Measurements from ENCODE around the gene VSTM1.

Gene VSTM1

DNA sequence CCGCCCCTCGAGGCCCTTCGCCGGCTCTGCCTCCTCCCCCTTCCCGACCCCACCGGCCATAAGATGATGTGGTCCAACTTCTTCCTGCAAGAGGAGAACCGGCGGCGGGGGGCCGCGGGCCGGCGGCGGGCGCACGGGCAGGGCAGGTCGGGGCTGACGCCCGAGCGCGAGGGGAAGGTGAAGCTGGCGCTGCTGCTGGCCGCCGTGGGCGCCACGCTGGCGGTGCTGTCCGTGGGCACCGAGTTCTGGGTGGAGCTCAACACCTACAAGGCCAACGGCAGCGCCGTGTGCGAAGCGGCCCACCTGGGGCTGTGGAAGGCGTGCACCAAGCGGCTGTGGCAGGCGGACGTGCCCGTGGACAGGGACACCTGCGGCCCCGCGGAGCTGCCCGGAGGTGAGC lies 70.9 kb downstream of the VSTM1 start:
- H2AFZ ChIP-seq (ENCODE audit: low read depth, low read length): no peak overlapping the region
- no peaks in the 10 kb centered on the region for H3K4me1 ChIP-seq (ENCODE audit: low read length)
- no peak overlapping the region for H3K27ac ChIP-seq (ENCODE audit: low read length)
- no peak overlapping the region for H3K9ac ChIP-seq (ENCODE audit: low read length)
- H4K20me1 ChIP-seq (ENCODE audit: insufficient read depth, low read length): no peaks in the 10 kb centered on the region
- H3K4me3 ChIP-seq (ENCODE audit: low read length): no peak overlapping the region
- H3K79me2 ChIP-seq (ENCODE audit: low read length): no peaks in the 10 kb centered on the region
- H3K36me3 ChIP-seq (replicated peaks; ENCODE audit: low read depth, low read length): no peaks in the 10 kb centered on the region
- TF ChIP-seq EZH2phosphoT487 (IDR thresholded peaks at IDR 0.05; ENCODE audit: low read depth): no peak
- TF ChIP-seq, protein P1, sequence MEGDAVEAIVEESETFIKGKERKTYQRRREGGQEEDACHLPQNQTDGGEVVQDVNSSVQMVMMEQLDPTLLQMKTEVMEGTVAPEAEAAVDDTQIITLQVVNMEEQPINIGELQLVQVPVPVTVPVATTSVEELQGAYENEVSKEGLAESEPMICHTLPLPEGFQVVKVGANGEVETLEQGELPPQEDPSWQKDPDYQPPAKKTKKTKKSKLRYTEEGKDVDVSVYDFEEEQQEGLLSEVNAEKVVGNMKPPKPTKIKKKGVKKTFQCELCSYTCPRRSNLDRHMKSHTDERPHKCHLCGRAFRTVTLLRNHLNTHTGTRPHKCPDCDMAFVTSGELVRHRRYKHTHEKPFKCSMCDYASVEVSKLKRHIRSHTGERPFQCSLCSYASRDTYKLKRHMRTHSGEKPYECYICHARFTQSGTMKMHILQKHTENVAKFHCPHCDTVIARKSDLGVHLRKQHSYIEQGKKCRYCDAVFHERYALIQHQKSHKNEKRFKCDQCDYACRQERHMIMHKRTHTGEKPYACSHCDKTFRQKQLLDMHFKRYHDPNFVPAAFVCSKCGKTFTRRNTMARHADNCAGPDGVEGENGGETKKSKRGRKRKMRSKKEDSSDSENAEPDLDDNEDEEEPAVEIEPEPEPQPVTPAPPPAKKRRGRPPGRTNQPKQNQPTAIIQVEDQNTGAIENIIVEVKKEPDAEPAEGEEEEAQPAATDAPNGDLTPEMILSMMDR (IDR thresholded peaks at IDR 0.05; ENCODE audit: low read depth, low read length): no peak
- H3K4me2 ChIP-seq (ENCODE audit: low read length): no peak overlapping the region
- H3K9me3 ChIP-seq (ENCODE audit: insufficient read depth, low read length): no peaks in the 10 kb centered on the region
- no peaks in the 10 kb centered on the region for H3K27me3 ChIP-seq (ENCODE audit: low read depth, low read length)

DNA sequence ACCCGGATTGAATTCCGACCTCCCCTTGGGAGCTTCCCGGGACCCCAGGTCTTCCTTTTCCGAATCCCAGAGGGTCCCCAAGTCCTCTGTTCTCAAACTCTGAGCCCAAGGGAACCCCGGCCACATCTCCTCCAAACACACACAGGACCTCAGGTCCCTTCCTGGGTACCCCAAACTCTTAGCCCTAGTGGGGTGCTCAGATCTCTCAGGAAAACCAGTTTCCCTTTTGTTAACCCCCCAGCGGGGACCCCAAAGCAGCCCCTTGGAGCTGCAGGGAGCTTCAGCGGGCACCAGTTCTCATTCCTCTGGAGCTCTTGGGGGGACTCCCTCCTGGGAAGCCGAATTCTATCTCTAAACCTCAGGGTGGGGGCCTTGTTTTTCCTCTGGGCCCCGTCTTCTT lies 71.5 kb downstream of the VSTM1 start:
- no peak overlapping the region for H3K4me3 ChIP-seq (ENCODE audit: low read length)

DNA sequence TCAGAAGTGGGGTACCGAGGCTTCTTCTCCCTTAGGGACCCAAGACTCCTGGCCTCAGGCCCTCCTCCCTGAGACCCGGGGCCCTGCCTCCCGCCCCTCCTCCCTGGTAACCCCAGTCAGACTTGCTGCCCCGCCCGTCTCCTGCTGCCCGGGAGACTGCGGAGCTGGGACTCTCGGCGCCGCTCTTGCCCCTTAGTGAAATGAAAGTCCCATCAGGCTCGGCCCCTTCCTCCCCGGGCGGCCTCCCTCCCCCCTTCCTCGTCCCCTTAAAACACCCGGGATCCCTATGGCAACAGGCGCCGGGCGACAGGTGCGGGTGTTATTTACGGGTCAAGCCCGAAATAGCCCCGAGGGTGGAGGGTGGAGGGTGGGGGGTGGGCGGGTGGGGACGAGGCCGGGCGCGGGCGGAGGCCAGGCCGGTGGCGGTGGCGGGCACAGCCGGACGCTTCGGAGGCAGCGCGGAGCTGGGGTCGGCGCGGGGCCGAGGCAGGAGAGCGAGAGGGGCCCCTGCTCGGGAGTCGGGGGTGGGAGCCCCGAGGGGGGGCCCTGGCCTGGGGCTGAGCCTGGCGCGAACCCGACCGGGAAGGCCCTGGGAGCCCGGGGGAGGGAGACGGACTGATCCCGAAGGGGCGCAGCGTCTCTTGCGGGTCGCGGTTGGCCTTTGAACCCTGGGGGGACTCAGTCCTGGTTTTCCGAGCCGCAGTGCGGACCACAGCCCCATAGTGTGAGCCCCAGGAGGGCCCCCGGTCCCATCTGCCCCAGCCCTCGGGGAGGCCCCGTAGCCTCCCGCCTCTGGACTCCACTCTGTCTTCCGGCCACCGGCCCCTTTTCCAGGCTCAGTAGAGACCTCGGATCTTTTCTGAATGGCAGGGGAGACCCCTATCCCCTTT lies 72.2 kb downstream of the VSTM1 start, which contains the start of gene CACNG6:
Gene CACNG6 (plus strand): TSS at position 414 of the 890 bp plus-strand sequence. CDS start 1,241 bp downstream, outside the sequence.
- no peaks in the 10 kb centered on the region for H3K79me2 ChIP-seq (ENCODE audit: low read length)
- H3K4me1 ChIP-seq (ENCODE audit: low read length): no peaks in the 10 kb centered on the region
- no peaks in the 10 kb centered on the region for H3K36me3 ChIP-seq (replicated peaks; ENCODE audit: low read depth, low read length)
- H3K9me3 ChIP-seq (ENCODE audit: insufficient read depth, low read length): no peaks in the 10 kb centered on the region
- H3K4me2 ChIP-seq (ENCODE audit: low read length): no peak within 1 kb of the TSS
- no peak within 1 kb of the TSS for H3K27ac ChIP-seq (ENCODE audit: low read length)
- H3K4me3 ChIP-seq (ENCODE audit: low read length): no peak within 1 kb of the TSS
- no peaks in the 10 kb centered on the region for H4K20me1 ChIP-seq (ENCODE audit: insufficient read depth, low read length)
- TF ChIP-seq EZH2phosphoT487 (IDR thresholded peaks at IDR 0.05; ENCODE audit: low read depth): no peak
- TF ChIP-seq, protein P1 (IDR thresholded peaks at IDR 0.05; ENCODE audit: low read depth, low read length): no peak
- H3K27me3 ChIP-seq (ENCODE audit: low read depth, low read length): no peaks in the 10 kb centered on the region
- H2AFZ ChIP-seq (ENCODE audit: low read depth, low read length): no peak within 1 kb of the TSS
- no peak within 1 kb of the TSS for H3K9ac ChIP-seq (ENCODE audit: low read length)

More for the DNA sequence above, 71.5 kb downstream of the VSTM1 start:
- Histone ChIP-seq H3K27ac (ENCODE audit: low read length) (no peak overlapping the region), H4K20me1 (ENCODE audit: insufficient read depth, low read length) (no peaks in the 10 kb centered on the region), H3K36me3 (replicated peaks; ENCODE audit: low read depth, low read length) (no peaks in the 10 kb centered on the region), H3K27me3 (ENCODE audit: low read depth, low read length) (no peaks in the 10 kb centered on the region), H3K9ac (ENCODE audit: low read length) (no peak overlapping the region), H3K79me2 (ENCODE audit: low read length) (no peaks in the 10 kb centered on the region), H2AFZ (ENCODE audit: low read depth, low read length) (no peak overlapping the region), H3K4me2 (ENCODE audit: low read length) (no peak overlapping the region), H3K9me3 (ENCODE audit: insufficient read depth, low read length) (no peaks in the 10 kb centered on the region), H3K4me1 (ENCODE audit: low read length) (no peaks in the 10 kb centered on the region)
- TF ChIP-seq, protein P1 (IDR thresholded peaks at IDR 0.05; ENCODE audit: low read depth, low read length): no peak
- no peak for TF ChIP-seq EZH2phosphoT487 (IDR thresholded peaks at IDR 0.05; ENCODE audit: low read depth)
